Calu3 (cell line): ENCODE results near the gene SLC39A8. TPM values are rescaled to one million over a fixed set of nuclear protein-coding genes. Genes with fewer than 3 reads are reported as not detected.

Source experiments
- BruUV-seq: library from RNA; stranded (reverse); fragments of 400-500 nt; replicated peaks from 2 replicates; lab custom pipeline; 2021; lab: Mats Ljungman, UMichigan
- CTCF ChIA-PET: fragments of 300-600 bp; sonication (Branson Sonifier 250); formaldehyde crosslinking; loops from one replicate; lab custom pipeline; 2022; ENCODE audit warnings: antibody characterized with exemption; lab: Charles Lee
- DNase-seq: peaks from one replicate; pipeline ENCODE4 v3.0.0; 2022
- H3K27ac Mint-ChIP-seq: one replicate; pipeline ENCODE4 v1.8.0; 2022; ENCODE audit warnings: mixed read lengths; ENCODE audit not compliant: unreplicated experiment
- H3K27me3 Mint-ChIP-seq: one replicate; pipeline ENCODE4 v1.8.0; 2022; ENCODE audit warnings: mixed read lengths; ENCODE audit not compliant: unreplicated experiment
- H3K36me3 Mint-ChIP-seq: one replicate; pipeline ENCODE4 v1.8.0; 2022; ENCODE audit warnings: mild to moderate bottlenecking, moderate library complexity, mixed read lengths; ENCODE audit not compliant: insufficient read depth, unreplicated experiment
- H3K4me1 Mint-ChIP-seq: one replicate; pipeline ENCODE4 v1.8.0; 2022; ENCODE audit warnings: mild to moderate bottlenecking, low read depth, mixed read lengths; ENCODE audit not compliant: unreplicated experiment
- H3K4me3 Mint-ChIP-seq: one replicate; pipeline ENCODE4 v1.8.0; 2022; ENCODE audit warnings: mild to moderate bottlenecking, low read depth, moderate library complexity, mixed read lengths; ENCODE audit not compliant: unreplicated experiment
- H3K9me3 Mint-ChIP-seq: one replicate; pipeline ENCODE4 v1.8.0; 2022; ENCODE audit warnings: low read depth, mixed read lengths; ENCODE audit not compliant: unreplicated experiment
- CTCF ChIP-seq: fragments of 200-600 bp; IDR thresholded peaks from one replicate; pipeline ENCODE4 v1.8.0; 2022; ENCODE audit warnings: antibody characterized with exemption; ENCODE audit not compliant: unreplicated experiment
- intact Hi-C: fragments of 100-400 bp; cut with micrococcal nuclease; formaldehyde crosslinking; loops from one replicate; pipeline ENCODE4 v1.10.0; 2022; ENCODE audit not compliant: unreplicated experiment
- total RNA-seq: library from RNA; stranded (reverse); gene quantifications from 2 replicates; pipeline ENCODE4 v1.2.3, GENCODE V29; 2022

SLC39A8 gene
- total RNA-seq, 1 experiment from 2014 or later = 30.8 TPM

DNA sequence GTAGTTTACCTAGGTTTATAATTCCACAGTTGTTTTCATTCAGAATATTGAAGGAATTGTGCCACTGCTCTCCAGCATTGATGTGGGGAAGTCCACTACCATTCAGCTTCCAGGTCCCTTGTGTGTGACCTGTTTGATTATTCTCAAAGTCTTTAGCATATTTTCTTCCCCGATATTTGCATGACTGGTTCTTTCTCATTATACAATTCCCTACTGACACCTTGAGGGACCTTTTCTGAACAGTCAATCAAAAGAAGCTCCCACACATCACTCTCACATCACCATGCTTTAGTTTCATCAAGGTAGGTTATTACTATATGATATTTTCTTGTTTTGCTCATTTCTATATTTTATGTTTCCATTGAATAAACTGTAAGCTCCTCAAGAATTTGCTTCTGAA is 44.1 kb downstream of the SLC39A8 start:
- no peaks in the 10 kb centered on the region for H3K9me3 Mint-ChIP-seq
- no TSS peak for BruUV-seq
- no peak for TF ChIP-seq CTCF
- intact Hi-C loops = no loop called here
- CTCF ChIA-PET = interaction anchor here (0.7 kb wide), 1 partner anchor 43 kb away, joined by 4 read pairs; no protein-coding TSS in a partner anchor
- H3K4me1 Mint-ChIP-seq = peaks cover 6% of the 10 kb centered on the region
- no peak overlapping the region for H3K27ac Mint-ChIP-seq
- H3K27me3 Mint-ChIP-seq = no peaks in the 10 kb centered on the region
- no peak for DNase-seq
- H3K4me3 Mint-ChIP-seq = no peak overlapping the region
- H3K36me3 Mint-ChIP-seq = no peaks in the 10 kb centered on the region

- CTCF ChIA-PET = interaction anchor here (0.7 to 1.0 kb wide), 5 partner anchors 9 to 363 kb away, joined by 3 to 6 read pairs (median 3); partner anchors contain the start of gene SLC39A8
- Mint-ChIP-seq H3K9me3 (no peaks in the 10 kb centered on the region), H3K27me3 (no peaks in the 10 kb centered on the region), H3K4me1 (peaks cover 6% of the 10 kb centered on the region), H3K4me3 (no peak overlapping the region), H3K27ac (no peak overlapping the region), H3K36me3 (no peaks in the 10 kb centered on the region)
- no TSS peak for BruUV-seq
- peak; percentile 27 for DNase-seq
- peak; percentile 55 for TF ChIP-seq CTCF
- intact Hi-C loops = no loop called here
Observed at GRCh38 chr4:102299354-102300107, 45.8 kb downstream of the SLC39A8 start.

- H3K27ac Mint-ChIP-seq = no peak overlapping the region
- H3K27me3 Mint-ChIP-seq = no peaks in the 10 kb centered on the region
- H3K4me3 Mint-ChIP-seq = no peak overlapping the region
- BruUV-seq = no TSS peak
- TF ChIP-seq CTCF = no peak
- CTCF ChIA-PET = no interaction called here
- H3K4me1 Mint-ChIP-seq = peaks cover 6% of the 10 kb centered on the region
- H3K9me3 Mint-ChIP-seq = no peaks in the 10 kb centered on the region
- intact Hi-C loops = no loop called here
- no peak for DNase-seq
- H3K36me3 Mint-ChIP-seq = no peaks in the 10 kb centered on the region
Observed at GRCh38 chr4:102298716-102299115, 46.6 kb downstream of the SLC39A8 start.

GRCh38 chr4:102295153-102295862 is 50.0 kb downstream of the SLC39A8 start:
- no peak for TF ChIP-seq CTCF
- no TSS peak for BruUV-seq
- Mint-ChIP-seq H3K27me3 (no peaks in the 10 kb centered on the region), H3K36me3 (no peaks in the 10 kb centered on the region), H3K9me3 (no peaks in the 10 kb centered on the region), H3K27ac (no peak overlapping the region), H3K4me3 (no peak overlapping the region), H3K4me1 (peaks cover 6% of the 10 kb centered on the region)
- CTCF ChIA-PET = no interaction called here
- intact Hi-C loops = no loop called here
- no peak for DNase-seq
